H1 (cell line): ENCODE data around the gene DNAJB13. TPM values are rescaled to one million over a fixed set of nuclear protein-coding genes. Genes with fewer than 3 reads are reported as not detected.
"Not testable (repeated sequence)": the region's sequence is repeated elsewhere in the genome, so short reads cannot be mapped to it uniquely, and the experiment has no call there.

Source experiments
- CTCF ChIA-PET: fragments of 300-600 bp; sonication (Branson Sonifier 250); formaldehyde crosslinking; loops from one replicate; lab custom pipeline; 2021; ENCODE audit not compliant: partially characterized antibody; lab: Charles Lee
- POLR2A ChIA-PET: fragments of 300-600 bp; sonication (Branson Sonifier 250); formaldehyde crosslinking; loops from one replicate; lab custom pipeline; 2021; ENCODE audit warnings: inconsistent platforms; ENCODE audit not compliant: partially characterized antibody; lab: Charles Lee
- DNase-seq, 2 experiments: peaks; one replicate each; pipeline versions ENCODE4 v3.0.0 to v3.0.0-alpha.2; 2010 to 2022; ENCODE audit warnings: low spot score in 2 of 2, low read depth in 1 of 2, mixed read lengths in 1 of 2
- FAIRE-seq: peaks from 2 replicates; lab custom pipeline; 2011; peaks lifted over from hg19 to GRCh38; lab: Jason Lieb, UNC
- H2AFZ ChIP-seq: 2 replicates; pipeline ENCODE4 v1.8.1; 2012; ENCODE audit warnings: low read length, inconsistent platforms
- H2AK5ac ChIP-seq: 2 replicates; pipeline ENCODE4 v1.6.1; 2013; ENCODE audit warnings: low read depth, low read length
- H2BK120ac ChIP-seq: replicated peaks from 2 replicates; pipeline ENCODE3; 2013; ENCODE audit warnings: low read depth, low read length, inconsistent platforms
- H2BK12ac ChIP-seq: 2 replicates; pipeline ENCODE4 v1.6.1; 2013; ENCODE audit warnings: low read depth, low read length
- H2BK15ac ChIP-seq: 2 replicates; pipeline ENCODE4 v1.6.1; 2013; ENCODE audit warnings: low read length
- H2BK20ac ChIP-seq: 2 replicates; pipeline ENCODE4 v1.6.1; 2013; ENCODE audit warnings: low read length
- H2BK5ac ChIP-seq: 2 replicates; pipeline ENCODE4 v1.6.1; 2013; ENCODE audit warnings: low read depth, low read length
- H3K14ac ChIP-seq: 2 replicates; pipeline ENCODE4 v1.6.1; 2013; ENCODE audit warnings: inconsistent platforms; ENCODE audit not compliant: insufficient read length
- H3K18ac ChIP-seq: 2 replicates; pipeline ENCODE4 v1.6.1; 2013; ENCODE audit warnings: low read length; ENCODE audit errors: extremely low read depth
- H3K23ac ChIP-seq: 2 replicates; pipeline ENCODE4 v1.6.1; 2013; ENCODE audit warnings: inconsistent platforms; ENCODE audit not compliant: insufficient read length
- H3K23me2 ChIP-seq: 2 replicates; pipeline ENCODE4 v1.6.1; 2013; ENCODE audit warnings: low read depth, low read length
- H3K27ac ChIP-seq: 2 replicates; pipeline ENCODE4 v1.6.1; 2011; ENCODE audit warnings: low read depth, low read length, inconsistent platforms
- H3K27me3 ChIP-seq, 4 experiments: replicated peaks in 1 of 4; 1 replicate in 1 of 4; 2 replicates in 3 of 4; pipeline versions ENCODE4 v1.6.1 to v1.8.1; 2011 to 2013; ENCODE audit warnings: low read length in 3 of 4, mild to moderate bottlenecking in 3 of 4, inconsistent platforms in 2 of 4, mixed read lengths in 2 of 4, moderate library complexity in 1 of 4; ENCODE audit not compliant: control insufficient read depth in 3 of 4, insufficient read depth in 3 of 4; ENCODE audit errors: extremely low read depth in 1 of 4
- H3K36me3 ChIP-seq, 4 experiments: 2 replicates each; pipeline versions ENCODE4 v1.6.1 to v1.8.1; 2011 to 2013; ENCODE audit warnings: mild to moderate bottlenecking in 4 of 4, low read length in 3 of 4, moderate library complexity in 2 of 4, control low read depth in 1 of 4, inconsistent platforms in 1 of 4; ENCODE audit not compliant: insufficient read depth in 4 of 4, control insufficient read depth in 2 of 4
- H3K4ac ChIP-seq: replicated peaks from 2 replicates; pipeline ENCODE3; 2013; ENCODE audit warnings: low read length, low read depth, mixed read lengths, inconsistent platforms; ENCODE audit not compliant: insufficient read length
- H3K4me1 ChIP-seq, 4 experiments: replicated peaks in 1 of 4; 1 replicate in 1 of 4; 2 replicates in 3 of 4; pipeline versions ENCODE4 v1.6.1 to v1.8.1; 2011 to 2013; ENCODE audit warnings: low read length in 3 of 4, inconsistent platforms in 2 of 4, mixed read lengths in 1 of 4; ENCODE audit not compliant: insufficient read depth in 4 of 4, control insufficient read depth in 3 of 4
- H3K4me2 ChIP-seq, 2 experiments: 2 replicates each; pipeline versions ENCODE4 v1.6.1 to v1.8.1; 2011 to 2013; ENCODE audit warnings: low read depth in 2 of 2, low read length in 2 of 2, control low read depth in 1 of 2, inconsistent platforms in 1 of 2, mild to moderate bottlenecking in 1 of 2; ENCODE audit not compliant: insufficient read depth in 1 of 2
- H3K4me3 ChIP-seq, 4 experiments: fragments of 200-600, 300-600 bp in 1 of 4; sonication (generic), shearing (Covaris generic), sonication (Bioruptor Twin) in 1 of 4; 2 replicates each; pipeline versions ENCODE4 v1.5.1 to v1.8.1; 2011 to 2016; ENCODE audit warnings: low read length in 4 of 4, low read depth in 3 of 4, control low read depth in 2 of 4, inconsistent platforms in 2 of 4, mild to moderate bottlenecking in 2 of 4, mixed read lengths in 1 of 4, moderate library complexity in 1 of 4; ENCODE audit not compliant: insufficient read depth in 2 of 4; ENCODE audit errors: extremely low read depth in 1 of 4
- H3K56ac ChIP-seq: replicated peaks from 2 replicates; pipeline ENCODE3; 2013; ENCODE audit warnings: low read depth, mild to moderate bottlenecking, mixed read lengths, low read length, inconsistent platforms; ENCODE audit not compliant: insufficient read length
- H3K79me1 ChIP-seq: 2 replicates; pipeline ENCODE4 v1.6.1; 2013; ENCODE audit warnings: low read depth, low read length, control low read depth
- H3K79me2 ChIP-seq, 2 experiments: 2 replicates each; pipeline versions ENCODE4 v1.6.1 to v1.8.1; 2012 to 2013; ENCODE audit warnings: low read length in 2 of 2, mild to moderate bottlenecking in 2 of 2, inconsistent platforms in 1 of 2; ENCODE audit not compliant: insufficient read depth in 2 of 2, control insufficient read depth in 1 of 2
- H3K9ac ChIP-seq, 4 experiments: replicated peaks in 1 of 4; 1 replicate in 1 of 4; 2 replicates in 3 of 4; pipeline versions ENCODE4 v1.6.1 to v1.8.1; 2011 to 2013; ENCODE audit warnings: low read depth in 3 of 4, low read length in 3 of 4, control low read depth in 2 of 4, mild to moderate bottlenecking in 2 of 4, moderate library complexity in 2 of 4, inconsistent platforms in 1 of 4; ENCODE audit errors: extremely low read depth in 1 of 4
- H3K9me3 ChIP-seq, 2 experiments: 2 replicates each; pipeline versions ENCODE4 v1.6.1 to v1.8.1; 2012 to 2013; ENCODE audit warnings: mild to moderate bottlenecking in 2 of 2, moderate library complexity in 2 of 2, control low read depth in 1 of 2, inconsistent platforms in 1 of 2, low read depth in 1 of 2, low read length in 1 of 2, mixed read lengths in 1 of 2; ENCODE audit not compliant: insufficient read depth in 2 of 2
- H4K20me1 ChIP-seq, 2 experiments: replicated peaks in 1 of 2; 2 replicates each; pipeline versions ENCODE3 to v1.8.1; 2011 to 2013; ENCODE audit warnings: inconsistent platforms in 2 of 2, low read length in 2 of 2, mild to moderate bottlenecking in 1 of 2; ENCODE audit not compliant: insufficient read depth in 2 of 2, control insufficient read depth in 1 of 2
- H4K5ac ChIP-seq: 2 replicates; pipeline ENCODE4 v1.6.1; 2013; ENCODE audit warnings: low read length, low read depth, mixed read lengths, inconsistent platforms; ENCODE audit not compliant: insufficient read length
- H4K8ac ChIP-seq: 2 replicates; pipeline ENCODE4 v1.8.0; 2013; ENCODE audit warnings: mild to moderate bottlenecking, moderate library complexity, low read length, inconsistent platforms; ENCODE audit not compliant: insufficient read depth; ENCODE audit errors: extremely low read depth
- H4K91ac ChIP-seq: replicated peaks from 2 replicates; pipeline ENCODE3; 2013; ENCODE audit warnings: low read length, mixed read lengths, inconsistent platforms; ENCODE audit not compliant: insufficient read length
- WGBS, 2 experiments: shearing (Covaris generic) in 1 of 2; methylation state at CpG; one replicate each; pipeline versions ENCODE4 v1.1.6 to v1.1.7; 2013 to 2015; ENCODE audit warnings: low lambda C conversion rate in 2 of 2, mixed read lengths in 2 of 2, inconsistent platforms in 1 of 2, low coverage in 1 of 2, missing lambda C conversion rate in 1 of 2; ENCODE audit not compliant: insufficient replicate concordance in 2 of 2, insufficient coverage in 1 of 2, insufficient read length in 1 of 2; ENCODE audit errors: extremely low coverage in 1 of 2, missing lambda C conversion rate in 1 of 2; 5-methylcytosine and 5-hydroxymethylcytosine counted together
- polyA plus RNA-seq, 7 experiments: library from polyadenylated mRNA; depleted of rRNA in 3 of 7; stranded (reverse) in 5 of 7; unstranded in 2 of 7; fragments of >200 nt in 5 of 7; fragments of 200-250 nt in 2 of 7; gene quantifications; 1 replicate in 5 of 7; 2 replicates in 1 of 7; 4 replicates in 1 of 7; pipeline versions ENCODE4 v1.2.1 to v1.2.3, GENCODE V29; 2011 to 2013; ENCODE audit warnings: missing spikeins in 2 of 7, mixed read lengths in 2 of 7
- total RNA-seq: library from RNA; stranded (reverse); fragmentation: NEBNext Ultra II Directional; extraction: Animal tissue kit (Norgen Biotek cat#: 25700); gene quantifications from 2 replicates; pipeline ENCODE4 v1.2.1, GENCODE V29; 2021

The DNAJB13 gene
- total and polyA plus RNA-seq, 2 of the 8 experiments (the other 6 are each of a cell fraction or from before 2014, with no cell fraction given) = 0.27 TPM; not detected in 1

GRCh38 chr11:73985661-73986060 is 34.8 kb downstream of the DNAJB13 start:
- H2BK12ac ChIP-seq, H3K14ac ChIP-seq, H4K20me1 ChIP-seq, H3K79me1 ChIP-seq, H2BK20ac ChIP-seq, H3K9me3 ChIP-seq, H2BK15ac ChIP-seq, DNase-seq, H3K56ac ChIP-seq, H4K91ac ChIP-seq, H3K18ac ChIP-seq, H2BK120ac ChIP-seq, H3K9ac ChIP-seq, H2BK5ac ChIP-seq, H3K4ac ChIP-seq, H2AFZ ChIP-seq, H3K23me2 ChIP-seq, H3K79me2 ChIP-seq, H3K4me3 ChIP-seq, H4K8ac ChIP-seq, H2AK5ac ChIP-seq, H3K4me2 ChIP-seq, H3K36me3 ChIP-seq, H3K23ac ChIP-seq, POLR2A ChIA-PET, H3K27ac ChIP-seq, FAIRE-seq, H4K5ac ChIP-seq, H3K27me3 ChIP-seq: not testable (repeated sequence)
- WGBS, 2 experiments = 83% methylated on average over 4 of the region's 4 CpGs; no CpG with 5 or more reads in 1 of the 2 experiments
- H3K4me1 ChIP-seq = peaks cover 2 to 11% (median 4%) of the 10 kb centered on the region in 4 experiments; a peak in 4 of 7 replicates
- CTCF ChIA-PET = interaction anchor here (0.6 kb wide), 1 partner anchor 10 kb away, joined by 4 read pairs; no protein-coding TSS in a partner anchor
